Progenitor cell of endocrine pancreas (in vitro differentiated cells): ENCODE results near the gene FIS1. TPM values are rescaled to one million over a fixed set of nuclear protein-coding genes. Genes with fewer than 3 reads are reported as not detected.

Experiments
- DNase-seq: peaks from one replicate; pipeline ENCODE4 v3.0.0; 2021; ENCODE audit warnings: low spot score; ENCODE audit not compliant: unreplicated experiment
- H3K27ac Mint-ChIP-seq: 2 replicates; pipeline ENCODE4 v1.8.0; 2021; ENCODE audit warnings: mild to moderate bottlenecking, moderate library complexity, mixed read lengths
- H3K27me3 Mint-ChIP-seq: 2 replicates; pipeline ENCODE4 v1.8.0; 2021; ENCODE audit warnings: mixed read lengths
- H3K36me3 Mint-ChIP-seq: 2 replicates; pipeline ENCODE4 v1.8.0; 2022; ENCODE audit warnings: mixed read lengths; ENCODE audit not compliant: insufficient read depth
- H3K4me1 Mint-ChIP-seq: 2 replicates; pipeline ENCODE4 v1.8.0; 2021; ENCODE audit warnings: low read depth, mixed read lengths
- H3K4me3 Mint-ChIP-seq: 2 replicates; pipeline ENCODE4 v1.8.0; 2021; ENCODE audit warnings: low read depth, mild to moderate bottlenecking, moderate library complexity, mixed read lengths
- H3K9me3 Mint-ChIP-seq: 2 replicates; pipeline ENCODE4 v1.8.0; 2021; ENCODE audit warnings: low read depth, mixed read lengths
- total RNA-seq: library from RNA; stranded (reverse); gene quantifications from 2 replicates; pipeline ENCODE4 v1.2.1, GENCODE V29; 2021
- TF ChIP-seq, protein P1 (sequence below): fragments of 200-600 bp; sonication (generic); IDR thresholded peaks from one replicate; pipeline ENCODE4 v1.5.0; 2021; ENCODE audit warnings: antibody characterized with exemption, mild to moderate bottlenecking; ENCODE audit not compliant: unreplicated experiment

The FIS1 gene
- total RNA-seq, 1 donor from 2014 or later: 118 TPM

- H3K4me3 Mint-ChIP-seq: no peak overlapping the region
- no peak overlapping the region for H3K27ac Mint-ChIP-seq
- H3K36me3 Mint-ChIP-seq: no peaks in the 10 kb centered on the region
- peaks cover 37% of the 10 kb centered on the region for H3K27me3 Mint-ChIP-seq
- no peaks in the 10 kb centered on the region for H3K9me3 Mint-ChIP-seq
- no peak for DNase-seq
- peaks cover 6% of the 10 kb centered on the region for H3K4me1 Mint-ChIP-seq
- TF ChIP-seq, protein P1, sequence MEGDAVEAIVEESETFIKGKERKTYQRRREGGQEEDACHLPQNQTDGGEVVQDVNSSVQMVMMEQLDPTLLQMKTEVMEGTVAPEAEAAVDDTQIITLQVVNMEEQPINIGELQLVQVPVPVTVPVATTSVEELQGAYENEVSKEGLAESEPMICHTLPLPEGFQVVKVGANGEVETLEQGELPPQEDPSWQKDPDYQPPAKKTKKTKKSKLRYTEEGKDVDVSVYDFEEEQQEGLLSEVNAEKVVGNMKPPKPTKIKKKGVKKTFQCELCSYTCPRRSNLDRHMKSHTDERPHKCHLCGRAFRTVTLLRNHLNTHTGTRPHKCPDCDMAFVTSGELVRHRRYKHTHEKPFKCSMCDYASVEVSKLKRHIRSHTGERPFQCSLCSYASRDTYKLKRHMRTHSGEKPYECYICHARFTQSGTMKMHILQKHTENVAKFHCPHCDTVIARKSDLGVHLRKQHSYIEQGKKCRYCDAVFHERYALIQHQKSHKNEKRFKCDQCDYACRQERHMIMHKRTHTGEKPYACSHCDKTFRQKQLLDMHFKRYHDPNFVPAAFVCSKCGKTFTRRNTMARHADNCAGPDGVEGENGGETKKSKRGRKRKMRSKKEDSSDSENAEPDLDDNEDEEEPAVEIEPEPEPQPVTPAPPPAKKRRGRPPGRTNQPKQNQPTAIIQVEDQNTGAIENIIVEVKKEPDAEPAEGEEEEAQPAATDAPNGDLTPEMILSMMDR: no peak
These were observed 46.4 kb downstream of the FIS1 start for GRCh38 chr7:101198476-101198875.

DNA sequence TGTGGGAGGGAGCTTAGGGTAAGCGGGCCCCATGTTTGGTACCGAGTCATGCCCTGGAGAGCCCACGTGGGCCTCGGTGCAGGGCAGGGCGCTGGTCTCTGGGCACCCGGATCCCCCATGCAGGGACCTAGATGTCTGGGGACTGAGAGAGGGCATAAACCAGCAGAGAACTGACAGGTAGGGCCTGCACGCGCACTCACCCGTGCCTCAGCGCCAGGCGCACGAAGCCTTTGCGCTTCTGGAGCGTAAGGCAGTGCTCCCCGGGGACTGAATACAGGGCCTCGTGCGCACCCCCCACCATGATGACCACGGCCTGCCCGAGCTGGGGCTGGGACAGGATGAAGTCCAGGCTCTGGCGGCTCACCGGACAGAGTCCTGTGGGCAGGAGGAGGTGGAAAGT lies 46.9 kb downstream of the FIS1 start:
- Mint-ChIP-seq H3K4me1 (peaks cover 6% of the 10 kb centered on the region), H3K9me3 (no peaks in the 10 kb centered on the region), H3K27ac (no peak overlapping the region), H3K4me3 (no peak overlapping the region), H3K36me3 (no peaks in the 10 kb centered on the region), H3K27me3 (peaks cover 35% of the 10 kb centered on the region)
- DNase-seq: no peak
- TF ChIP-seq, protein P1: no peak

GRCh38 chr7:101195884-101196283 lies 49.0 kb downstream of the FIS1 start:
- Mint-ChIP-seq H3K9me3 (no peaks in the 10 kb centered on the region), H3K36me3 (no peaks in the 10 kb centered on the region), H3K27ac (no peak overlapping the region), H3K27me3 (peaks cover 25% of the 10 kb centered on the region), H3K4me3 (no peak overlapping the region), H3K4me1 (peaks cover 5% of the 10 kb centered on the region)
- TF ChIP-seq, protein P1: no peak
- DNase-seq: no peak

Other genes with a start within 250 kb of the FIS1 start
- gene MUC17, start 225.0 kb downstream of the FIS1 start, total RNA-seq: not detected in 2 replicates
- 19.3 and 22.0 TPM in 2 replicates for gene TRIM56, start 159.6 kb downstream of the FIS1 start, total RNA-seq
- 0.11 and 0.14 TPM in 2 replicates for gene SERPINE1, start 118.0 kb downstream of the FIS1 start, total RNA-seq
- 61.3 and 66.5 TPM in 2 replicates for gene AP1S1, start 90.6 kb downstream of the FIS1 start, total RNA-seq
- 0.96 and 1.8 TPM in 2 replicates for gene VGF, start 79.5 kb downstream of the FIS1 start, total RNA-seq
- gene NAT16, start 64.8 kb downstream of the FIS1 start, total RNA-seq: not detected in 2 replicates
- not detected in 2 replicates for gene MOGAT3, start 44.0 kb downstream of the FIS1 start, total RNA-seq
- gene PLOD3, start 27.5 kb downstream of the FIS1 start, total RNA-seq: 89.8 and 94.4 TPM in 2 replicates
- 60.2 and 62.2 TPM in 2 replicates for gene ZNHIT1, start 26.9 kb downstream of the FIS1 start, total RNA-seq
- gene CLDN15, start 7.3 kb downstream of the FIS1 start, total RNA-seq: 21.2 and 22.8 TPM in 2 replicates
- gene IFT22, start 76.7 kb upstream of the FIS1 start, total RNA-seq: 60.3 and 60.6 TPM in 2 replicates
- gene COL26A1, start 117.8 kb upstream of the FIS1 start, total RNA-seq: 44.5 and 46.2 TPM in 2 replicates